HCT116 (cell line): ENCODE data around the gene FALEC. TPM values are rescaled to one million over a fixed set of nuclear protein-coding genes. Genes with fewer than 3 reads are reported as not detected.

Source experiments
- ATAC-seq: fragments of 200-7000 bp; cut with Tn5 transposase; 2 replicates; pipeline ENCODE4 v1.9.1; 2020; ENCODE audit warnings: mild to moderate bottlenecking, moderate library complexity
- BruUV-seq: library from RNA; stranded (reverse); fragments of 400-500 nt; replicated peaks from 2 replicates; lab custom pipeline; 2021; lab: Mats Ljungman, UMichigan
- CTCF ChIA-PET: fragments of 300-600 bp; sonication (Branson Sonifier 250); formaldehyde crosslinking; loops from one replicate; lab custom pipeline; 2021; ENCODE audit warnings: antibody characterized with exemption; lab: Charles Lee
- POLR2A ChIA-PET: fragments of 300-600, 350-600 bp; sonication (Branson Sonifier 250); formaldehyde crosslinking; loops from one replicate; lab custom pipeline; 2021; ENCODE audit warnings: antibody characterized with exemption; lab: Charles Lee
- RAD21 ChIA-PET, 2 experiments: fragments of 300-600 bp; sonication (Branson Sonifier 250); formaldehyde crosslinking; loops; one replicate each; lab custom pipeline; 2023; ENCODE audit warnings: low total read pairs in 2 of 2; ENCODE audit not compliant: uncharacterized antibody in 2 of 2, unreplicated experiment in 2 of 2, low non-redundant PET in 1 of 2; lab: Charles Lee
- DNase-seq: peaks from one replicate; pipeline ENCODE4 v3.0.0-alpha.2; 2010; ENCODE audit warnings: low read depth, low spot score
- H2AFZ ChIP-seq: fragments of 200-600 bp; shearing (Covaris generic), sonication (generic); 2 replicates; pipeline ENCODE4 v1.6.1; 2017; ENCODE audit warnings: low read depth, mixed run types, mixed read lengths, antibody characterized with exemption, low read length; ENCODE audit not compliant: poor library complexity, severe bottlenecking
- H3K27ac ChIP-seq: 2 replicates; pipeline ENCODE4 v1.5.1; 2012; ENCODE audit warnings: low read depth, low read length
- H3K27me3 ChIP-seq: fragments of 200-600 bp; sonication (generic); 2 replicates; pipeline ENCODE4 v1.6.1; 2016; ENCODE audit warnings: mixed run types, low read length, mixed read lengths; ENCODE audit not compliant: insufficient read depth
- H3K36me3 ChIP-seq, 2 experiments: fragments of 200-500 bp in 1 of 2; fragments of 200-600 bp in 1 of 2; sonication (Bioruptor generic) in 1 of 2; sonication (generic) in 1 of 2; 2 replicates each; pipeline versions ENCODE4 v1.5.1 to v1.6.1; 2014 to 2016; ENCODE audit warnings: low read length in 2 of 2, inconsistent platforms in 1 of 2, mixed read lengths in 1 of 2, mixed run types in 1 of 2; ENCODE audit not compliant: insufficient read depth in 2 of 2, control insufficient read depth in 1 of 2
- H3K4me1 ChIP-seq, 2 experiments: fragments of 200-600 bp in 1 of 2; sonication (generic) in 1 of 2; 2 replicates each; pipeline versions ENCODE4 v1.5.1 to v1.6.1; 2012 to 2017; ENCODE audit warnings: low read length in 2 of 2, inconsistent platforms in 1 of 2, mild to moderate bottlenecking in 1 of 2, mixed read lengths in 1 of 2, mixed run types in 1 of 2, moderate library complexity in 1 of 2; ENCODE audit not compliant: insufficient read depth in 2 of 2, control insufficient read depth in 1 of 2
- H3K4me2 ChIP-seq: fragments of 200-600 bp; sonication (generic); 2 replicates; pipeline ENCODE4 v1.6.1; 2017; ENCODE audit warnings: mixed run types, low read length, mixed read lengths
- H3K4me3 ChIP-seq, 2 experiments: fragments of 200-600 bp in 1 of 2; sonication (generic) in 1 of 2; replicated peaks in 1 of 2; 2 replicates each; pipeline ENCODE4 v1.5.1; 2011 to 2016; ENCODE audit warnings: low read length in 2 of 2, control low read depth in 1 of 2, low read depth in 1 of 2, mild to moderate bottlenecking in 1 of 2, mixed read lengths in 1 of 2, mixed run types in 1 of 2
- H3K79me2 ChIP-seq: fragments of 200-600 bp; sonication (generic); 2 replicates; pipeline ENCODE4 v1.6.1; 2017; ENCODE audit warnings: mild to moderate bottlenecking, mixed run types, low read length, moderate library complexity, mixed read lengths; ENCODE audit not compliant: insufficient read depth
- H3K9ac ChIP-seq: fragments of 200-600 bp; sonication (generic); 2 replicates; pipeline ENCODE4 v1.6.1; 2016; ENCODE audit warnings: low read length, mixed read lengths
- H3K9me2 ChIP-seq: fragments of 200-600 bp; sonication (generic), shearing (Covaris generic); 2 replicates; pipeline ENCODE4 v1.6.1; 2017; ENCODE audit warnings: mixed run types, mild to moderate bottlenecking, moderate library complexity; ENCODE audit not compliant: insufficient read depth
- H3K9me3 ChIP-seq, 2 experiments: fragments of 200-500 bp in 1 of 2; fragments of 200-600 bp in 1 of 2; sonication (Bioruptor generic) in 1 of 2; sonication (generic) in 1 of 2; 2 replicates each; pipeline ENCODE4 v1.6.1; 2014 to 2017; ENCODE audit warnings: low read length in 2 of 2, mixed read lengths in 2 of 2, inconsistent platforms in 1 of 2, low read depth in 1 of 2, mild to moderate bottlenecking in 1 of 2, mixed run types in 1 of 2, moderate library complexity in 1 of 2; ENCODE audit not compliant: control insufficient read depth in 1 of 2, insufficient read depth in 1 of 2
- H4K20me1 ChIP-seq: fragments of 200-600 bp; sonication (generic), shearing (Covaris generic); 2 replicates; pipeline ENCODE4 v1.6.1; 2017; ENCODE audit warnings: mixed run types, mild to moderate bottlenecking, moderate library complexity; ENCODE audit not compliant: insufficient read depth
- CBX3 ChIP-seq: IDR thresholded peaks from 2 replicates; pipeline ENCODE4 v1.6.1; 2012; ENCODE audit warnings: low read depth
- EGR1 ChIP-seq: IDR thresholded peaks from 2 replicates; pipeline ENCODE4 v1.6.1; 2012; ENCODE audit warnings: low read depth
- REST ChIP-seq: IDR thresholded peaks from 2 replicates; pipeline ENCODE4 v1.6.1; 2012; ENCODE audit warnings: low read depth
- SP1 ChIP-seq: IDR thresholded peaks from 2 replicates; pipeline ENCODE4 v1.6.1; 2012; ENCODE audit warnings: low read depth
- TCF7L2 ChIP-seq: IDR thresholded peaks from 2 replicates; pipeline ENCODE4 v1.7.0; 2011; ENCODE audit warnings: borderline replicate concordance, inconsistent platforms; ENCODE audit not compliant: insufficient read depth, insufficient read length; ENCODE audit errors: extremely low read depth
- YY1 ChIP-seq: IDR thresholded peaks from 2 replicates; pipeline ENCODE4 v1.6.1; 2011; ENCODE audit warnings: low read length, low read depth, moderate library complexity, mild to moderate bottlenecking; ENCODE audit not compliant: insufficient replicate concordance; ENCODE audit errors: extremely low read depth
- ZBTB33 ChIP-seq: IDR thresholded peaks from 2 replicates; pipeline ENCODE4 v1.6.1; 2011; ENCODE audit warnings: mild to moderate bottlenecking, low read length, moderate library complexity; ENCODE audit not compliant: insufficient replicate concordance; ENCODE audit errors: extremely low read depth
- ZFX ChIP-seq: fragments of 450-650 bp; IDR thresholded peaks from 2 replicates; pipeline ENCODE4 v1.6.1; 2017
- intact Hi-C: fragments of 100-400 bp; cut with micrococcal nuclease; formaldehyde crosslinking; loops from 2 replicates; pipeline ENCODE4 v1.10.0; 2022
- total RNA-seq: library from RNA; stranded (reverse); gene quantifications from one replicate; pipeline ENCODE4 v1.2.1, GENCODE V29; 2021; ENCODE audit not compliant: unreplicated experiment

FALEC gene
- total RNA-seq, 1 experiment from 2014 or later: 0.59 TPM

GRCh38 chr1:150566589-150567340, 51.2 kb downstream of the FALEC start:
- Histone ChIP-seq H4K20me1 (no peaks in the 10 kb centered on the region), H3K9ac (no peak overlapping the region), H3K9me3 (no peaks in the 10 kb centered on the region), H3K4me3 (no peak overlapping the region), H2AFZ (no peak overlapping the region), H3K4me1 (peaks cover 63 to 75% of the 10 kb centered on the region in 2 experiments), H3K4me2 (no peak overlapping the region), H3K27me3 (no peaks in the 10 kb centered on the region), H3K9me2 (no peaks in the 10 kb centered on the region), H3K79me2 (peaks cover 34% of the 10 kb centered on the region), H3K27ac (no peak overlapping the region), H3K36me3 (peaks cover 0 to 3% of the 10 kb centered on the region in 2 experiments; a peak in 1 of 4 replicates)
- no peak for ATAC-seq
- DNase-seq: no peak
- intact Hi-C loops: loop anchor here (10.0 kb wide), 1 partner anchor 128 kb away; the partner anchor contains the start of gene GOLPH3L
- no TSS peak for BruUV-seq
- ChIA-PET CTCF (no interaction called here), POLR2A (no interaction called here), RAD21 (no interaction called here)
- TF ChIP-seq TCF7L2: no peak
- no peak for TF ChIP-seq REST
- TF ChIP-seq CBX3: no peak
- TF ChIP-seq SP1: no peak
- TF ChIP-seq ZFX: no peak
- TF ChIP-seq ZBTB33: no peak
- TF ChIP-seq YY1: no peak
- no peak for TF ChIP-seq EGR1
